Rectal smooth muscle tissue (tissue), 1 donor: Measurements from ENCODE around the gene ELP1.
"Not testable (repeated sequence)": the region's sequence is repeated elsewhere in the genome, so short reads cannot be mapped to it uniquely, and the experiment has no call there.

ENCODE experiments used
- H3K27ac ChIP-seq: one replicate; pipeline ENCODE4 v1.7.0; 2013; ENCODE audit warnings: low read depth, low read length, inconsistent platforms
- H3K27me3 ChIP-seq: one replicate; pipeline ENCODE4 v1.7.0; 2013; ENCODE audit warnings: low read length; ENCODE audit not compliant: control insufficient read depth, insufficient read depth
- H3K36me3 ChIP-seq: one replicate; pipeline ENCODE4 v1.7.0; 2013; ENCODE audit warnings: low read length; ENCODE audit not compliant: control insufficient read depth, insufficient read depth
- H3K4me1 ChIP-seq: one replicate; pipeline ENCODE4 v1.7.0; 2013; ENCODE audit warnings: low read length; ENCODE audit not compliant: control insufficient read depth, insufficient read depth
- H3K4me3 ChIP-seq: one replicate; pipeline ENCODE4 v1.7.0; 2013; ENCODE audit warnings: low read length
- H3K9ac ChIP-seq: one replicate; pipeline ENCODE4 v1.7.0; 2013; ENCODE audit warnings: low read length

The ELP1 gene

GRCh38 chr9:108839561-108839960, 94.4 kb downstream of the ELP1 start:
- not testable (repeated sequence) for H3K36me3 ChIP-seq, H3K27me3 ChIP-seq, H3K4me1 ChIP-seq, H3K9ac ChIP-seq, H3K4me3 ChIP-seq, H3K27ac ChIP-seq

- Histone ChIP-seq H3K36me3 (no peaks in the 10 kb centered on the region), H3K4me3 (no peak overlapping the region), H3K9ac (no peak overlapping the region), H3K4me1 (no peaks in the 10 kb centered on the region), H3K27me3 (no peaks in the 10 kb centered on the region), H3K27ac (no peak overlapping the region)
Measured at GRCh38 chr9:108838017-108838416, 95.9 kb downstream of the ELP1 start.

DNA sequence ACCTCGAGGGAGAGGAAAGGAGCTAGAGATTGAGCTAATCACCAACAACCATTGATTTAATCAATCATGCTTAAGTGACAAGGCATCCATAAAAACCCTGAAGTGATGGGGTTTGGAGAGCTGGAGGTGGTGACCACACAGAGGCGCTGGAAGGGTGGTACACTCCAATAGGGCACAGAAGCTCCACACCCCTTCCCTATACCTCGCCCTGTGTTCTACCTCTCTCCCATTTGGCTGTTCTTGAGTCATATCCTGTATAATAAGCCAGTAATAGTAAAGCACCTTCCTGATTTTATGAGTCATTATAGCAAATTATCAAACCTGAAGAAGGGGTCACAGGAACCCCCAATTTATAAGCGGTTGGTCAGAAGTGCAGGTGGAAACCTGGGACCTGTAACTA, 96.4 kb downstream of the ELP1 start:
- Histone ChIP-seq H3K4me1 (no peaks in the 10 kb centered on the region), H3K4me3 (no peak overlapping the region), H3K36me3 (no peaks in the 10 kb centered on the region), H3K9ac (no peak overlapping the region), H3K27ac (no peak overlapping the region), H3K27me3 (no peaks in the 10 kb centered on the region)

GRCh38 chr9:108836781-108837180, 97.1 kb downstream of the ELP1 start:
- no peak overlapping the region for H3K4me3 ChIP-seq
- no peaks in the 10 kb centered on the region for H3K4me1 ChIP-seq
- H3K27me3 ChIP-seq: no peaks in the 10 kb centered on the region

GRCh38 chr9:108836319-108836718, 97.6 kb downstream of the ELP1 start:
- no peaks in the 10 kb centered on the region for H3K4me1 ChIP-seq
- no peak overlapping the region for H3K4me3 ChIP-seq
- no peak overlapping the region for H3K9ac ChIP-seq
- H3K27me3 ChIP-seq: no peaks in the 10 kb centered on the region
- no peak overlapping the region for H3K27ac ChIP-seq
- no peaks in the 10 kb centered on the region for H3K36me3 ChIP-seq

More at GRCh38 chr9:108836781-108837180, 97.1 kb downstream of the ELP1 start:
- Histone ChIP-seq H3K9ac (no peak overlapping the region), H3K36me3 (no peaks in the 10 kb centered on the region), H3K27ac (no peak overlapping the region)

- no peaks in the 10 kb centered on the region for H3K4me1 ChIP-seq
- no peaks in the 10 kb centered on the region for H3K36me3 ChIP-seq
- H3K27ac ChIP-seq: no peak overlapping the region
- no peak overlapping the region for H3K9ac ChIP-seq
- H3K27me3 ChIP-seq: no peaks in the 10 kb centered on the region
- no peak overlapping the region for H3K4me3 ChIP-seq
Measured at GRCh38 chr9:108835831-108836230, 98.1 kb downstream of the ELP1 start.

DNA sequence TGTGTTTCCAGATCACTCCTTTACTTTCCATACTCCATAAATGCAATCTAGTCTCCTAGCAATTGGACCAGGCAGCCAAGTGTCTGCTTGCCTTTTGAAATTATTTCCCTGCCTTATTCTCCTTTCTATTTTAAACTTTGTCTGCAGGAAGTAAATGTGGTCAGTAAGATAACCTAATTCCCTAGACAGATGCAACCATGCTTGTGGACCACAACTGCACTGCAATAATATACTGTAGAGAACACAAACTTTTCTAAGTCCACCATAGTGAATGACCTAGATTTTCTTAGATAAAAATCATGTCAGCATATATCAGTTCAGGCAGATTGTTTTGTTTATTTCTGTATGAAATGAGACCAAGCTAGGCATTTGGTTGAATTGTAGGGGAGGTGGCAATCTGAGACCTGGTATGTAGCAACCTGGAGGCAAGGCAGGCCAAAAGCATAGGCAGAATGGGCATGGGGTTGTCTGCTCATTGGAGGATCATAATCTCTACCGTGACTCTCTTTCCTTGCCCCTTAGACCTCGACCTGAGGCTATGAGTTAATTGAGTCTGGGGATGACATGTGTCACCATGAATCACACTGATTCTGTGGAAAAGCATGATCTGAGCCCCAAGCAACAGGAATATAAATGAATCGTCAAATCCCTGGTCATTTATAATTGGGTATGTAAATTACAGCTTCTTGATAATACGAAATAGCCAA, 98.8 kb downstream of the ELP1 start:
- H3K36me3 ChIP-seq: no peaks in the 10 kb centered on the region
- no peaks in the 10 kb centered on the region for H3K27me3 ChIP-seq
- no peaks in the 10 kb centered on the region for H3K4me1 ChIP-seq
- no peak overlapping the region for H3K4me3 ChIP-seq
- H3K9ac ChIP-seq: no peak overlapping the region
- no peak overlapping the region for H3K27ac ChIP-seq

- Histone ChIP-seq H3K27me3 (no peaks in the 10 kb centered on the region), H3K4me1 (no peaks in the 10 kb centered on the region), H3K36me3 (no peaks in the 10 kb centered on the region), H3K4me3 (no peak overlapping the region), H3K27ac (no peak overlapping the region), H3K9ac (no peak overlapping the region)
Measured at GRCh38 chr9:108832179-108832500, 101.8 kb downstream of the ELP1 start.

DNA sequence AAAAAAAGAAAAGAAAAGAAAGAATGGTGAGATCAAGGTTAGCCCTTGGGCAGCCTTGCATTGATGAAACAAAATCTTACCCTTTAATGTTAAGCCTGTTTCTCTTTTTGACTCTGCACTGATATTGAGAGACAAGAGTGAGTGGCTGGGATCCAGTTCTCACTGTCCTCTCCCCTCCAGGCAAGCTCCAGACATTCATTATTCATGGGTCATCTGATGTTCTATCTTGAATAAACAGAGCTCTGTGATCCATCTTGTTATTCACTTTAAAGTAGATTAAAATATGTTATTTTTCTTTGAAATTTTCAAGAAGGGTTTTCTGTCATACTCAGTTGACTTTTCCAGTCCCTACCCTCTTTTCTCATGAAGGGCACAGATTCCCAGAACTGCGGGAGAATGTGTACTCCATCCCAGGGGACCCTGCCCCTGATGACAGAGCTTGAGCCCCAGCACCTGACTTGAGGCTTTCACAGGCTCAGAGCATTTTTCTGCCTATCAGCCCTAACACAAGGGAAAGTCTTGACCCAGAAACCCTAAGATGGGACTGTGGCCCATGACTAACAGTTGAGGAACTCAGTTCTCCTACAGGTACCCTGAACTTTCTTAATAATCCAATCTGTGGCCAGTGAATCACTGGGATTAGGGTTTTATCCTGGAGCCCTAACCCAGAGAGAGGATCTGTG, 102.3 kb downstream of the ELP1 start:
- Histone ChIP-seq H3K4me1 (no peaks in the 10 kb centered on the region), H3K4me3 (no peak overlapping the region), H3K27ac (no peak overlapping the region), H3K27me3 (no peaks in the 10 kb centered on the region), H3K9ac (no peak overlapping the region), H3K36me3 (no peaks in the 10 kb centered on the region)

DNA sequence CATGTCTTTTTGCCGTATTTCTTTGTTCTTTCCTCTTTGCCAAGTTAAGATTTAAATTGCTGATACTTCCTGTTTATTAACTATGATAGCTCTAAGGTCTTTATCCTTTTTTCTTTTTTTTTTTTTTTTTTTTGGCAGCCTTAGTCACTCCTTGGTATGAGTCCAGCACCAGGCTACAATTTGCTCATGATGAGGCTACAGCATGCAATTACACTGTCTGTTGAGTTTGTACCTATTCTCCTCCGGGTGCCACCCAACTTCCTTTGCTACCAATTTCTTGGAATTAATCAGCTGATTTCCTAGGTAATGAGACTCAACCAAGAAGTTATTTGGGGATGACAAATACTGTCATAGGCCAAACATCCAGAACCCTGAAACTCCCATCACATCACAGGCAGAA, 103.7 kb downstream of the ELP1 start:
- Histone ChIP-seq H3K4me1 (no peaks in the 10 kb centered on the region), H3K9ac (no peak overlapping the region), H3K27ac (no peak overlapping the region), H3K27me3 (no peaks in the 10 kb centered on the region), H3K4me3 (no peak overlapping the region), H3K36me3 (no peaks in the 10 kb centered on the region)

- Histone ChIP-seq H3K4me1 (no peaks in the 10 kb centered on the region), H3K9ac (no peak overlapping the region), H3K36me3 (no peaks in the 10 kb centered on the region), H3K27me3 (no peaks in the 10 kb centered on the region), H3K27ac (no peak overlapping the region), H3K4me3 (no peak overlapping the region)
Measured at GRCh38 chr9:108823829-108824228, 110.1 kb downstream of the ELP1 start.
